HG02885 (cell line): ENCODE measurements around the gene GCNA.
"Not testable (repeated sequence)": the region's sequence is repeated elsewhere in the genome, so short reads cannot be mapped to it uniquely, and the experiment has no call there.

Experiments
- ATAC-seq: cut with Tn5 transposase; IDR thresholded peaks from one replicate; pipeline ENCODE4 v1.9.1; 2021; ENCODE audit warnings: mild to moderate bottlenecking; ENCODE audit not compliant: unreplicated experiment, poor library complexity

GCNA gene

GRCh38 chrX:71558920-71559319 lies 19.3 kb upstream of the GCNA start:
- ATAC-seq: no peak

DNA sequence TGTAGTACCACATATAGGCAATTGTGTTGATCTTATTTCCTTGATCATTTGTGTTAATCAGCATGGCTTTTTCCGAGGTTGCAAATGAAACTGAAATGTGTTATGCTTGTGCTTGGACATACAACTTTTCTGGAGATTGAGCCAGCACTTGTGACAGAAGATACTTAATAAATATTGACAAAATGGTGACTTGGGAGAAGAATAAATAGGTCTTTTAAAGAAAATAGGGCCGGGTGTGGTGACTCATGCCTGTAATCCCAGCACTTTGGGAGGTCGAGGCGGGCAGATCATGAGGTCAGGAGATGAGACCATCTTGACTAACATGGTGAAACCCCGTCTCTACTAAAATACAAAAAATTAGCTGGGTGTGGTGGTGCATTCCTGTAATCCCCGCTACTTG lies 18.5 kb upstream of the GCNA start:
- ATAC-seq: not testable (repeated sequence)

DNA sequence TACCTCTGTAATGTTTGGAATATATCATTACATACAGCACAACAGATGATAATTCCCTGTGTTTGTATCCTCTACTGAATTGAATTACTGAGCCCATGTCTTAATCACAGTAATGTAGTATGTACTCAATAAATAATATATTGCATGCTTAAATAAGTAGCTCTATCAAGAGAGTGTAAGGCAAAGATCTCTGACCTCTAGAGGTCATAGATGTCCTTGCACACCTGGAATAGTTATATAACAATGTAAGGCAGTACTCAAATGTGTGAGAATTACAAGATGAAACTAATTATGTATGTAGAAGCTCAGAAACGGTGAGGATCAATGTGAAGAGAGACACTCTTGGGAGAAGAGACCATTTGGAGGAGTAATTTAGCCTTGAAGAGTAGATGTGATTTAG lies 14.3 kb upstream of the GCNA start:
- no peak for ATAC-seq

DNA sequence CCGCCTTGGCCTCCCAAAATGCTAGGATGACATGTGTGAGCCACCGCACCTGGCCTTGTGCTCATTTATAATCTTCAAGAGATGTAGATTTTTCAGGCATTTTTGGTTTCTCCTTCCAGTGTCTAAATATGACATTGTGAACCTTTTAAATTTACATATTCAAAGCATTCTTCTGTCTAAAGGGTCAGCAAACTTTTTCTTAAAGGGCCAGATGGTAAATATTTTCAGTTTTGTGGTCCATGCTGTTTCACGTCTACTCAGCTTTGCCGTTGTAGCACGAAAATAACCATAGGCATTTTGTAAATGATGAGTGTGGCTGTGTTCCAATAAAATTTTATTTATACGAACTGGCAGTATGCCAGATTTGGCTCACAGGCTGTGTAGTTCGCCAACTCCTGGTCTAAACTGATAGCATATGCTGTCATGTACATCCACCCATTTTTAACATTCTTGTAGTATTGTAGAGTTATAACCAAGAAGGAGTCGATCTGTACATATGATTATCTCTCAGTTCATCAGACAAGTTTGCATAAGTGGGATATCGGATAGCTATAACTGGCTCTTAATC lies 12.7 kb upstream of the GCNA start:
- no peak for ATAC-seq

GRCh38 chrX:71571390-71571789 lies 6.8 kb upstream of the GCNA start:
- ATAC-seq: not testable (repeated sequence)

DNA sequence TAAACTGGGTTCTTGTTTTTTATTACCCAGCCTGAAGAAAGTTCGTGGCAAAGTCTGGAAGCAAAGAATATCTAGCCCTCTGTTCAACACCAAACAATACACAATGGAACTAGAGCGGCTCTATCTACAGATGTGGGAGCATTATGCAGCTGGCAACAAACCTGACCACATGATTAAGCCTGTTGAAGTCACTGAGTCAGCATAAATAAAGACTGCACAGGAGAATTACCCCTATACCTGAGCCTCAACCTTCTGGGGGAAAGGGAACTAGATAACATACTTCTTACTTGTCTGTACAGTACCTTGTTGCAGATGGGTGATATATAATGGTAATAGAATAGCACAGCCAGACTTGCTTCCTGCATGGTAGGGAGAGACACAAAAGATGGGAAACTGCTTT lies 4.6 kb upstream of the GCNA start:
- ATAC-seq: no peak

- no peak for ATAC-seq
Measured at GRCh38 chrX:71577682-71578081, 555 bp upstream of the GCNA start.

DNA sequence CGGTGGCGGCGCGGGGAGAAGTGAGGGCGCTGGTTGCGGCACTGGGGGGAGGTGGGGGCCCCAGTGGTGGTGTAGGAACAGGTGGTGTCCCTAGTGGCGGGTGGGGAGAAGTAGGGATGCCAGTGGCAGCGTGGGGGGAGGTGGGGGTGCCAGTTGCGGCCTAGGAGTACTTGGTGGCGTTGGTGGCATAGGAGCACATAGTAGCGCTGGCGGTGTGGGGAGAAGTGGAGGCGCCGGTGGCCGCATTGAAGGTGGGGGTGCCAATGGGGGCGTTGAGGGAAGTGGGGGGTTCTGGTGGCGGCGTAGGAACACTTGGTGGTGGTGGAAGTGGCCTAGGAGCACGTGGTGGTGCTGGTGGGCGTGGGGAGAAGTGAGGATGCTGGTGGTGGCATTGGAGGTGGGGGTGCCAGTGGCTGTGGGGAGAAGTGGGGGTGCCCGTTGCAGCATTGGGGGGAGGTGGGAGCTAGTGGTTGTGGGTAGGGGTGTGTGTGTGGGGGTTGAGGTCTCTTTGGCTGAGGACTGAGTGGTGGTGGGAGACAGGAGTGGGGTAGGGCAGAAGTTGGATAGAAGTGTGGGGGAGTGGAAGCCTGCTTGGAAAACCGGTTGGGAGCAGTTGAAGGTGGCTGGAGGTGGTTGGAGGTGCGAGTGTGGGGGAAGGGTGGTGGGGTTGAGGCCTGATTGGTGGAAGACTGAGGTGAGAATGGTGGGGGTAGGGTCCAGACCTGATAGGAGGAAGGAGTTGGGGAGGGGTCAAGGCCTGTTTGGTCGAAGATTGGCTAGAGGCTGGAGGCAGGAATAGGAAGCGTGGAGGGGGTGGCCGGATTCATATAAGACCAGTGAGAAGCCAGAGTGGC lies 1.1 kb downstream of the GCNA start:
- ATAC-seq: no peak

- no peak for ATAC-seq
Measured at GRCh38 chrX:71579990-71580380, 1.7 kb downstream of the GCNA start.

- ATAC-seq: no peak
Measured at GRCh38 chrX:71581210-71581609, 3.0 kb downstream of the GCNA start.

DNA sequence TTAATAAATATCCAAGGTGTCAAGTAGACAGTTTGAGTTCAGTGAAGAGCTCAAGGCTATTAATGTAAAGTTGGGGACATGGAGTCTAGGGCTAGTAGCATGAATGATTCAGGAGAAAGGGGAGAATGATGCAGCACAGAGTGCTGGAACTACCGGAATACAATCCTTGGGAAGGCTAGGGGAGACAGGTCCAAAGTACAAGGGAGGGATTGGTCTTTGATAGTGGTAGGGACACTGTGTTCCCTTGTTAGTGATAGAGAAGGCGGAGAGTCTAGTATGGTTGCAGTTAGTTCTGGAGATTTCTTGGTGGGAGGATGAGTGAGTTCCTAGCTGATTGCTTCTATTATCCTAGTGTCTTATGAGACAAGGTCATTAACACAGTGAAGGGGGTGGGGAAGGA lies 8.7 kb downstream of the GCNA start:
- ATAC-seq: no peak

DNA sequence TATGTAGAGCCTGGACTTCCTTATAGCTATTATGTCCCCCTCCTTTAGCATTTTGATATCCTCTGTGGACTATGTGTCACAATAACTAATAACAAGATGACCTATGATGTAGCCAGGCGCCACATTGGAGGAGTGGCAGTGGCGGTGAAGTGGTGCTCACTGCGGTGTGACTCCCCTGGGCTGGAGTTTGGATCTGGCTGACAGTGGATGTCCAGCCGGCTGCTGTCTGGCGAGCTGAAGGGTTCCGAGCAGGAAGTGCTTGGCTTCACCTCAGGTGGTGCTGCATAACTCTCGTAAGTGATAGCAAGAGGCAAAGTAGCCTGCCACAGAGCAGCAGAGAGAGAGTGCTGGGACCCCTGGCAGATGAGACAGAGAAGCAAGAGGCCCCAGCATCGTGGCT lies 15.0 kb downstream of the GCNA start:
- ATAC-seq: not testable (repeated sequence)

DNA sequence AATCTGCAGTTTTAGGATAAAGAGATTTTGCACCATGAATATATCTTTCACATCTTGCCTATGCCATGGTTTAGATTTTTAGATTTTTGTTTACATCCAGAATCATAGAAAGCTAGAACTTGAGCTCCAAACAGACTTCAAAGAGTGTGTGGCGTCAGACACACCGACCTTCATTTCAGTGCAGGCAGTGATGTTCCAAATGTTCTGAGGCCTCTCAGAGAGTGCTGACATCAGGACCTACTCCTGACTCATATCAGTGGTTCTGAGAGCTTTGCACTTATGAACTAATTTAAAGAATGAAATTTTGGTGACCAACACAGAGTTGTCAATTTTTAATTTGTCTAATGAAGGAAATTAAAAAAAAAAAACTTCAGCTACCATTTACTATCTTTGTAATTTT lies 21.7 kb downstream of the GCNA start:
- no peak for ATAC-seq

DNA sequence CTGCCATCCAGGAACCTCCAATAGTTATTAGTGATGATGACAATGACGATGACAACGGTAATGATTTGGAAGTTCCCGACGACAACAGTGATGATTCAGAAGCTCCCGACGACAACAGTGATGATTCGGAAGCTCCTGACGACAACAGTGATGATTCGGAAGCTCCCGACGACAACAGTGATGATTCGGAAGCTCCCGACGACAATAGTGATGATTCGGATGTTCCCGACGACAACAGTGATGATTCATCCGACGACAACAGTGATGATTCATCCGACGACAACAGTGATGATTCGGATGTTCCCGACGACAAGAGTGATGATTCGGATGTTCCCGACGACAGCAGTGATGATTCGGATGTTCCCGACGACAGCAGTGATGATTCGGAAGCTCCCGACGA lies 25.4 kb downstream of the GCNA start:
- no peak for ATAC-seq

DNA sequence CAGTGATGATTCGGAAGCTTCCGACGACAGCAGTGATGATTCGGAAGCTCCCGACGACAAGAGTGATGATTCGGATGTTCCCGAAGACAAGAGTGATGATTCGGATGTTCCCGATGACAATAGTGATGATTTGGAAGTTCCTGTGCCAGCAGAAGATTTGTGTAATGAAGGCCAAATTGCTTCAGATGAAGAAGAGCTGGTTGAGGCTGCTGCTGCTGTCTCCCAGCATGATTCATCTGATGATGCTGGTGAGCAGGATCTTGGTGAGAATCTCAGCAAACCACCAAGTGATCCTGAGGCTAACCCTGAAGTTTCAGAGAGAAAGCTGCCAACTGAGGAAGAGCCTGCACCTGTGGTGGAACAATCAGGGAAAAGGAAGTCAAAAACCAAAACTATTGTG lies 25.9 kb downstream of the GCNA start:
- ATAC-seq: no peak

- ATAC-seq: no peak
Measured at GRCh38 chrX:71604796-71605568, 26.7 kb downstream of the GCNA start.

DNA sequence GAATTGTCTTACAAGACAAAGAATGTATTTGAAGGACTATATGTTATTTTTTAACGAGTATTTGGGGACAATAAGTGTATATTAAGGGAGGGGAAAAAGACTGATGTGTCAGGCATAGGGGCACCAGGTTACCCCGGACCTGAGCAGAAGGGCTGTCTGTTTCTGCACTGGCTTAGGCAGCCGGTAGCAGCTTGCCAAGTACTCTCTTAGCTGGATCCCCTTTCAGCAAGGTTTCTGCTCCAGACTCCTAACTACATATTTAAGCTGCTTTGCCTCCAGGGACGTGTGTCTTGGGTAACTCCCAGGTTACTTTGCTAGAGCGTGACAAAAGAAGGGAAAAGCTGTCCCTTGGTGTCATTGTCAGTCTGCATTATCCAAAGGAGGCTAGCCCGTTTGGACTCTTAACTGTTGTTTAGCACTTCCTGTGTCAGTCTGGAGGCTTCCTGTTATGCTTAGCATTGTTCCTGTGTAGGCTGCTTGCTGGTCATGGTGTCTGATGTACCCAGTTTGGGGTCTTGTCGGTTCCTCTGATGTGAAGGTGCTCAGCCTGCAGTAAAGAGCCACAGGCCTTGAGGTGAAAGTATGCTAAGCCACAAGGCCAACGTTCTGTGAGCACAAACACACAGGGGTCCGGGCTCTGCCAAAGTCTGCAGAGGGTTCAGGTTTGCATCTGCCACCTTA lies 28.4 kb downstream of the GCNA start:
- ATAC-seq: no peak

GRCh38 chrX:71607488-71607887 lies 29.3 kb downstream of the GCNA start:
- no peak for ATAC-seq

DNA sequence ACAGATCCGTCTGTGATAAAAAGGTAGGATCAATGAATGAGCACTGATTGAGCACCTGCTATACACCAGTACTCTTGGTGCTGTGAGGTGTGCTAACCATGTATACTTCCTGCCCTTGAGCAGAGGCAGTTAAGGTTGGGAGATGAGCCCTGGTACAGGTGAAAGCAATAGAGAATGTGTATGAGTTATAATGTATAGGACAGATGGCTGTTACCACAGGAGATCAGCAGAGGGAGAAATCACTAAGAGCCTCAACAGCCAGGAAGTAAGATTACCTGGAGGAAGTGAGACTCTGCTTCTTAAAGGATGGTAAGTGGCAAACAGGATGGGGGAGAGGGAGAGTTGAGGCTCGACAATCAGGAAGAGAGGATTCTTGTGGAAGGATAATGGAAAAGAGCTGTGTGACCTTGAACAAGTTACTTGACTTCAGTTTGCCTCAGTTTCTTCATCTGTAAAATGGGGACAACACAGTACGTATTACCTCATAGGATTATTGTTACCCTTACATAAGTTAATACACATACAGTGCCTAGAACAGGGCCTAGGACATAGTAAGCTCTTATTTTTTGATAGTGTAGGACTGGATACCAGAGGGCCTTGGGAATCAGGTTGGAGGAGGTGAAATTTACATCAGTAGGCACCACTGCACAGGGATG lies 31.0 kb downstream of the GCNA start:
- ATAC-seq: no peak

GRCh38 chrX:71611736-71612135 lies 33.5 kb downstream of the GCNA start:
- not testable (repeated sequence) for ATAC-seq
